GM10248 (cell line): ENCODE measurements around the gene NDUFV2.

Source experiments
- CTCF ChIA-PET: fragments of 300-600 bp; sonication (Branson Sonifier 250); formaldehyde crosslinking; extraction: SDS; loops from one replicate; lab custom pipeline; 2021; ENCODE audit warnings: antibody characterized with exemption; lab: Yijun Ruan, JAX
- POLR2A ChIA-PET: fragments of 350-650 bp; sonication (Branson Sonifier 250); formaldehyde crosslinking; extraction: SDS; loops from one replicate; lab custom pipeline; 2020; ENCODE audit warnings: antibody characterized with exemption; lab: Yijun Ruan, JAX
- DNase-seq: peaks from one replicate; pipeline ENCODE4 v3.0.0; 2012; ENCODE audit errors: extremely low spot score
- TF ChIP-seq, protein P1 (sequence below): IDR thresholded peaks from 2 replicates; pipeline ENCODE4 v1.5.1; 2012; ENCODE audit warnings: mild to moderate bottlenecking, low read depth; ENCODE audit errors: extremely low read depth, missing control alignments, control extremely low read depth

NDUFV2 gene

DNA sequence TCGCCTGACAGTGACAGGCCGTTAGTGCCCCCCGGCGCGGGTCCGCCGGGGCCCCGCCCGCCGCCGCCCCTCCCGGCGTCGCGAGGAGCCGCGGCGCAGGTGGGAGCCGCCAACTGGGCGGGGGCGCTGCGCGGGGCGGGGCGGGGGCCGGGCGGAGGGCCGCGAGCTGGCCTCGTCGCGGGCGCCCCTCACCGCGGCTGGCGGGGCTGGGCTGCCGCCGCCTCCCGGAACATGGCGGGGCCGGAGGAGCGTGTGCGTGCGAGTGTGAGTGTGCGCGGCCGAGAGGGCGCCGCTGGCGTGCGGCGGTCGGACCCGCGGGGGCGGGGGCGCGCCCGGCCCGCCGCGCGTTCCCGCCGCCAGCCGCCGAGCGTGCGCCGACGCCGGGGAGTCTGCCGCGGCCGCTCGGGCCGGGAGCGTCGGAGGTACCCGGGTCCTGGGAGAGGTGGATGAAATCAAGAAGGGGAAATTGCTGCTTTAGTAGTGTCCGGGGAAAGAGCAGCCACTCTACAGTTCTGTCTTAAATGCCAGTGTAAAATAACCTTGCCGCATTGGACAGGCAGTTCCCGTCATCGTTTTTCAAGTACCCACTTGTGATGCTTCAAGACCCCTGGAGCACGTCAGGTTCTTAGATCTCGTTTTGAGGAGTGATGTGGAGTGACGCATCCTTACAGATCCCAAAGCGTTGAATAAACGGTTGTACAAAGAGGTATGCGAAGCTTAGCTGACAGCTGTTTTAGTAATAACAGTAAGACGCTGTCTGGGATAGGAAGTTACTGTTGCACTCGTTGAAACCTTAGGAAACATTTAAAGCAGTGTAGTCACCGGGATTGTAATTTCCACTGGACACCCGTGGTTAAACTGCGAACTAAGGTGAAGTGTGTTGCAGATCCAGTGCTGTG, 34.9 kb downstream of the NDUFV2 start:
- ChIA-PET CTCF (interaction anchor here (0.7 to 1.2 kb wide), 4 partner anchors 20 to 64 kb away, joined by 3 to 4 read pairs (median 4); no protein-coding TSS in a partner anchor), POLR2A (interaction anchor here (0.5 to 1.2 kb wide), 3 partner anchors 10 to 295 kb away, joined by 3 to 5 read pairs (median 4); no protein-coding TSS in a partner anchor)
- TF ChIP-seq, protein P1, sequence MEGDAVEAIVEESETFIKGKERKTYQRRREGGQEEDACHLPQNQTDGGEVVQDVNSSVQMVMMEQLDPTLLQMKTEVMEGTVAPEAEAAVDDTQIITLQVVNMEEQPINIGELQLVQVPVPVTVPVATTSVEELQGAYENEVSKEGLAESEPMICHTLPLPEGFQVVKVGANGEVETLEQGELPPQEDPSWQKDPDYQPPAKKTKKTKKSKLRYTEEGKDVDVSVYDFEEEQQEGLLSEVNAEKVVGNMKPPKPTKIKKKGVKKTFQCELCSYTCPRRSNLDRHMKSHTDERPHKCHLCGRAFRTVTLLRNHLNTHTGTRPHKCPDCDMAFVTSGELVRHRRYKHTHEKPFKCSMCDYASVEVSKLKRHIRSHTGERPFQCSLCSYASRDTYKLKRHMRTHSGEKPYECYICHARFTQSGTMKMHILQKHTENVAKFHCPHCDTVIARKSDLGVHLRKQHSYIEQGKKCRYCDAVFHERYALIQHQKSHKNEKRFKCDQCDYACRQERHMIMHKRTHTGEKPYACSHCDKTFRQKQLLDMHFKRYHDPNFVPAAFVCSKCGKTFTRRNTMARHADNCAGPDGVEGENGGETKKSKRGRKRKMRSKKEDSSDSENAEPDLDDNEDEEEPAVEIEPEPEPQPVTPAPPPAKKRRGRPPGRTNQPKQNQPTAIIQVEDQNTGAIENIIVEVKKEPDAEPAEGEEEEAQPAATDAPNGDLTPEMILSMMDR: no peak
- DNase-seq: peak; percentile 81

DNA sequence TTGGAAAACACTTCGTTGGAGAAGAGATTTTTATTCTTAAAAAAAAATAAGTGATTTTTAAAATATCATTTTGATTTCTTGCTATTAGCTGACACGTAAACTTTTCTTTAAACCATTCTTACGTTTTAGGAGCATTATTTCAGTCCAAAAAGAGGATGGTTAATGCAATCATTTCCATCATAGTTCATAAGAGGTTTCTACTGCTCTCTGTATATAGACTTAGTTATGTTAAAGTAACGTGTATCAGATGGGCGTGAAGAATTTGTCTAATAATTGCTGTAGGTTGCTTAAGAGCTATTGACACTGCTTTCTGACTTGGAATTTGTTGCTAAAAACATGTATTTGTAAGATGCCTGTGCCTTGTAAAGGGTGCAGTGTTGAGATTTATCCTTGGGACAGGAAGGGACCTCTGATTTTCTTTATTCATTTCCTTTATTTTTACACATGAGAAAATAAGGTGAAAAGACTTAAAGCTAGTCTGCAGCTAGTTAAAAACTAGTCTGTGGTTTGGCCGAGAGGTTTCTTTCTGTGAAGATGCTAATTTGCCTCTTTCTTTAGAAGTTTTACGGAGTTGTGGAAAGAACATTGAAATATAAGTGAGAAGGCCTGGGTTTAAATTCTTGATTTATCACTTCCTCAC, 37.0 kb downstream of the NDUFV2 start:
- no peak for DNase-seq
- CTCF ChIA-PET: interaction anchor here (0.8 to 2.1 kb wide), 4 partner anchors 14 to 62 kb away, joined by 3 to 4 read pairs (median 4); no protein-coding TSS in a partner anchor
- TF ChIP-seq, protein P1: no peak
- POLR2A ChIA-PET: no interaction called here

DNA sequence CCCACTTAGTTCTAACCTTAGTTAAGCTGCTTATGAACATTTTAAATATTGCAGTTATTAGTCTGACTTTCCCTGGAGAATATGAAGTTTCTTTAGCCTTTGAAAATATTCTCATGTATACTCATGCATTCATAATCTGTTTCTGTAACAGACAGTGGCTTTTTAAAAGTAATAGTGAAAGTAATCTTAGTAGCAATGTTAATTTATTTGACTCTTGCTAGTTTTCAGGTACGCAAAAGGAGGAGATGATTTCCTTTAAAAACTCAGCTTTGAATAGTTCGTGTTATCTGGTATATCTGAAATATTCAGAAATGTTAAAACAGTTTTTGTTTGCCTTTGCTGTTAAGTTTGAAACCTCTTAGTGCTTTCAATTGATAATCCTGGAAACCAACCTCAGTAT, 37.9 kb downstream of the NDUFV2 start:
- CTCF ChIA-PET: interaction anchor here (1.6 to 2.1 kb wide), 2 partner anchors 63 to 199 kb away, joined by 3 to 4 read pairs; no protein-coding TSS in a partner anchor
- POLR2A ChIA-PET: no interaction called here

DNA sequence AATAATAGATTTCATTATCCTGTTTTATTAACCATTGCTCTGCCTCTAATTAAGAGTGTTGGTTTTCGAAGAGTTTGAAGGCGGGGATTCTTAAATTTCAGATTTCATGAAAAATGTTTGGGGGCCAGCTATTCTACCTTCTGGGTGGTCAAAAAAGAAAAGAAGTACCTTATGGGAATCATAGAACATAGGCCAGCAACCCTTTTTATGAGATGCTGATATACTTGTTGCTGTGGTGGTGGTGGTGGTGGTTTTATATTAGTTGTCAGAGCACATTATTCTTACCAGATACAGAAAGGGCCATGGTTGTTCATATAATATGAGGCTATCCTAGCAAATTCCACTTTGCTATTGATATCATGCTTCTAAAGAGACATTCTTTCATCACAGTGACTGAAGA, 38.5 kb downstream of the NDUFV2 start:
- ChIA-PET CTCF (interaction anchor here (1.3 to 1.6 kb wide), 4 partner anchors 10 to 376 kb away, joined by 3 to 10 read pairs (median 4); no protein-coding TSS in a partner anchor), POLR2A (no interaction called here)
- TF ChIP-seq, protein P1: no peak
- no peak for DNase-seq

More for the DNA sequence above, 37.9 kb downstream of the NDUFV2 start:
- DNase-seq: no peak
- TF ChIP-seq, protein P1: no peak

DNA sequence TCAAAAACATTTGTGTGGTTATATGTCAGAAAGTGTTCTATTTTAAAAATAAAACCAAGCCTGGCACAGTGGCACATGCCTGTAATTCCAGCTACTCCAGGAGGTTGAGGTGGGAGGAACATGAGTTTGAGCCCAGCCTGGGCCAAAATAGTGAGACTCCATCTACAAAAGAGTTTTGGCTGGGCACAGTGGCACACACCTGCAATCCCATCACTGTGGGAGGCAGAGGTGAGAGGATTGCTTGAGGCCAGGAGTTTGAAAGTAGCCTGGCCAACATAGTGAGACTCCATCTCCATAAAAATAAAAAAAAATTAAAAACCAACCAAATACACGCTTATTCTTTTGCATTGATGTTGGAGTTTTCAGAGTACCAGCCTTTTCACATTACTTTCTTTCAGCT, 43.7 kb downstream of the NDUFV2 start:
- no peak for DNase-seq
- CTCF ChIA-PET: interaction anchor here (1.6 to 2.4 kb wide), 2 partner anchors 72 to 444 kb away, joined by 4 to 10 read pairs; no protein-coding TSS in a partner anchor
- TF ChIP-seq, protein P1: no peak
- POLR2A ChIA-PET: no interaction called here
